Sigmoid colon (tissue), 7 donors: ENCODE data around the gene TIGAR. TPM values are rescaled to one million over a fixed set of nuclear protein-coding genes. Genes with fewer than 3 reads are reported as not detected.

Experiments
- DNase-seq: peaks from one replicate; pipeline ENCODE4 v3.0.0-alpha.2; 2019
- H3K27ac ChIP-seq, 4 donors: fragments of 200-600 bp; sonication (generic); one replicate each; pipeline ENCODE4 v1.5.1; 2016 to 2019; ENCODE audit warnings: mild to moderate bottlenecking in 1 of 4
- H3K27me3 ChIP-seq, 3 donors: fragments of 200-600 bp; sonication (generic); one replicate each; pipeline ENCODE4 v1.5.1; 2019; ENCODE audit warnings: mild to moderate bottlenecking in 1 of 3
- H3K36me3 ChIP-seq, 4 donors: fragments of 200-600 bp; sonication (generic); one replicate each; pipeline ENCODE4 v1.5.1; 2016 to 2019
- H3K4me1 ChIP-seq, 4 donors: fragments of 200-600 bp; sonication (generic); one replicate each; pipeline ENCODE4 v1.5.1; 2017 to 2019
- H3K4me3 ChIP-seq, 4 donors: fragments of 200-600 bp; sonication (generic); one replicate each; pipeline ENCODE4 v1.5.1; 2017 to 2019; ENCODE audit warnings: mild to moderate bottlenecking in 2 of 4, moderate library complexity in 1 of 4
- H3K9me3 ChIP-seq, 4 donors: fragments of 200-600 bp in 3 of 4; sonication (generic) in 3 of 4; one replicate each; pipeline versions ENCODE4 v1.5.1 to v1.6.1; 2013 to 2019
- EP300 ChIP-seq, 4 donors: sonication (generic); formaldehyde crosslinking; IDR thresholded peaks; one replicate each; pipeline ENCODE4 v1.6.1; 2017; ENCODE audit warnings: antibody characterized with exemption in 4 of 4
- POLR2A ChIP-seq, 2 donors: fragments of 450-650 bp; IDR thresholded peaks; one replicate each; pipeline ENCODE4 v1.6.1; 2016; ENCODE audit warnings: antibody characterized with exemption in 2 of 2, mild to moderate bottlenecking in 2 of 2, moderate library complexity in 2 of 2
- POLR2AphosphoS5 ChIP-seq, 4 donors: sonication (generic); formaldehyde crosslinking; IDR thresholded peaks; one replicate each; pipeline ENCODE4 v1.6.1; 2017; ENCODE audit warnings: antibody characterized with exemption in 4 of 4
- WGBS, 2 donors: extraction: QIAGEN DNeasy Blood & Tissue Kit; methylation state at CpG; one replicate each; pipeline ENCODE4 v1.1.7; 2013; 5-methylcytosine and 5-hydroxymethylcytosine counted together
- intact Hi-C: fragments of 100-400 bp; cut with DNase I; formaldehyde crosslinking; loops from one replicate; pipeline ENCODE4 v1.15.1; 2023
- polyA plus RNA-seq, 3 donors: library from polyadenylated mRNA; stranded (reverse); fragments of 200-250 nt; gene quantifications; one replicate each; pipeline ENCODE4 v1.2.3, GENCODE V29; 2013
- total RNA-seq, 4 donors: library from RNA; depleted of rRNA; stranded (reverse); fragments of >200 nt; gene quantifications; one replicate each; pipeline ENCODE4 v1.1.0, GENCODE V29; 2016
- TF ChIP-seq, protein P1 (sequence below), 4 experiments: fragments of 450-650 bp in 3 of 4; fragments of 200-600 bp in 1 of 4; IDR thresholded peaks; one replicate each; pipeline ENCODE4 v1.5.1; 2016 to 2019; ENCODE audit warnings: antibody characterized with exemption in 4 of 4, mild to moderate bottlenecking in 3 of 4, moderate library complexity in 2 of 4
- donor health status: healthy with polysubstance abuse.
- donor health status: Bipolar disorder and iron deficiency.
- donor health status: healthy.

TIGAR gene
- total and polyA plus RNA-seq, 7 donors, result 4.4 to 14.6 (median 6.0) TPM

GRCh38 chr12:4324366-4324765 lies 3.4 kb downstream of the TIGAR start:
- Histone ChIP-seq H3K4me1 (peaks cover 0 to 47% (median 33%) of the 10 kb centered on the region in 4 donors), H3K27me3 (no peaks in the 10 kb centered on the region), H3K27ac (no peak overlapping the region), H3K36me3 (no peaks in the 10 kb centered on the region), H3K9me3 (no peaks in the 10 kb centered on the region), H3K4me3 (no peak overlapping the region)
- 98% methylated on average over 28 of the region's 28 CpGs for WGBS, 2 donors
- DNase-seq, result no peak
- TF ChIP-seq POLR2A (IDR thresholded peaks at IDR 0.05) (no peak), EP300 (IDR thresholded peaks at IDR 0.05) (no peak), POLR2AphosphoS5 (IDR thresholded peaks at IDR 0.05) (no peak)
- TF ChIP-seq, protein P1, sequence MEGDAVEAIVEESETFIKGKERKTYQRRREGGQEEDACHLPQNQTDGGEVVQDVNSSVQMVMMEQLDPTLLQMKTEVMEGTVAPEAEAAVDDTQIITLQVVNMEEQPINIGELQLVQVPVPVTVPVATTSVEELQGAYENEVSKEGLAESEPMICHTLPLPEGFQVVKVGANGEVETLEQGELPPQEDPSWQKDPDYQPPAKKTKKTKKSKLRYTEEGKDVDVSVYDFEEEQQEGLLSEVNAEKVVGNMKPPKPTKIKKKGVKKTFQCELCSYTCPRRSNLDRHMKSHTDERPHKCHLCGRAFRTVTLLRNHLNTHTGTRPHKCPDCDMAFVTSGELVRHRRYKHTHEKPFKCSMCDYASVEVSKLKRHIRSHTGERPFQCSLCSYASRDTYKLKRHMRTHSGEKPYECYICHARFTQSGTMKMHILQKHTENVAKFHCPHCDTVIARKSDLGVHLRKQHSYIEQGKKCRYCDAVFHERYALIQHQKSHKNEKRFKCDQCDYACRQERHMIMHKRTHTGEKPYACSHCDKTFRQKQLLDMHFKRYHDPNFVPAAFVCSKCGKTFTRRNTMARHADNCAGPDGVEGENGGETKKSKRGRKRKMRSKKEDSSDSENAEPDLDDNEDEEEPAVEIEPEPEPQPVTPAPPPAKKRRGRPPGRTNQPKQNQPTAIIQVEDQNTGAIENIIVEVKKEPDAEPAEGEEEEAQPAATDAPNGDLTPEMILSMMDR (IDR thresholded peaks at IDR 0.05), result no peak
- intact Hi-C loops, result loop anchor here (5.0 to 10.0 kb wide), 4 partner anchors 42 to 452 kb away; partner anchors contain the start of genes PARP11 and RAD51AP1

- Histone ChIP-seq H3K36me3 (no peaks in the 10 kb centered on the region), H3K27me3 (no peaks in the 10 kb centered on the region), H3K4me3 (no peak overlapping the region), H3K4me1 (peaks cover 0 to 47% (median 31%) of the 10 kb centered on the region in 4 donors), H3K9me3 (no peaks in the 10 kb centered on the region), H3K27ac (peak overlapping the region; percentile 39 to 63 (median 52))
- intact Hi-C loops, result loop anchor here (10.0 kb wide), 1 partner anchor 209 kb away; the partner anchor contains the start of gene RAD51AP1
- no peak for DNase-seq
- TF ChIP-seq POLR2AphosphoS5 (IDR thresholded peaks at IDR 0.05), result no peak
- TF ChIP-seq, protein P1 (IDR thresholded peaks at IDR 0.05), result peak in 1 of 4 experiments; percentile 1
- WGBS, 2 donors, result 77 to 85% methylated on average over 3 of the region's 3 CpGs
These were observed 5.0 kb downstream of the TIGAR start for GRCh38 chr12:4325966-4326365.

DNA sequence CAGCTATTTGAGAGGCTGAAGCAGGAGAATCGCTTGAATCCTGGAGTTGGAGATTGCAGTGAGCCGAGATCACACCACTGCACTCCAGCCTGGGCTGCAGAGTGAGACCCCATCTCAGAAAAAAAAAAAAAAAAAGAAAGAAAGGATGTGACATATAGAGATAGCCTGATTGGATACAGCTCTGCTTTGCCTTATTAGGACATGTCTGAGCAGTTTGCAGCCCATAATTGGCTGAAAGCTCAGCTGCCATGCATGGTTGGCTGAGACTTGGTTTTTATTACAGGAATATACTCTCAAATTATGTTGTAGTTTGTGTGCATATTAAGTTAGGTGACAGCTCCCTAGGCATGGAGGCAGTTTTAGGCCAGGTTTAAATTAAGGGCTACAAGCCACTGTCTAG lies 6.3 kb downstream of the TIGAR start:
- Histone ChIP-seq H3K36me3 (no peaks in the 10 kb centered on the region), H3K9me3 (no peaks in the 10 kb centered on the region), H3K4me1 (peaks cover 0 to 37% (median 24%) of the 10 kb centered on the region in 4 donors), H3K27ac (peak overlapping the region; percentile 30 to 63 (median 52)), H3K27me3 (no peaks in the 10 kb centered on the region), H3K4me3 (no peak overlapping the region)
- 97 to 98% methylated on average over 2 of the region's 2 CpGs for WGBS, 2 donors
- no peak for DNase-seq
- intact Hi-C loops, result loop anchor here (10.0 kb wide), 1 partner anchor 208 kb away; the partner anchor contains the start of gene RAD51AP1
- TF ChIP-seq POLR2AphosphoS5 (IDR thresholded peaks at IDR 0.05) (no peak), EP300 (IDR thresholded peaks at IDR 0.05) (no peak), POLR2A (IDR thresholded peaks at IDR 0.05) (no peak)
- TF ChIP-seq, protein P1 (IDR thresholded peaks at IDR 0.05), result no peak

GRCh38 chr12:4330203-4330602 lies 9.2 kb downstream of the TIGAR start:
- Histone ChIP-seq H3K4me1 (peaks cover 0 to 21% (median 16%) of the 10 kb centered on the region in 4 donors), H3K27me3 (no peaks in the 10 kb centered on the region), H3K4me3 (no peak overlapping the region), H3K36me3 (peaks cover 0 to 5% (median 0%) of the 10 kb centered on the region in 4 donors), H3K9me3 (no peaks in the 10 kb centered on the region), H3K27ac (no peak overlapping the region)
- intact Hi-C loops, result no loop called here
- TF ChIP-seq POLR2A (IDR thresholded peaks at IDR 0.05) (no peak), POLR2AphosphoS5 (IDR thresholded peaks at IDR 0.05) (no peak), EP300 (IDR thresholded peaks at IDR 0.05) (no peak)
- TF ChIP-seq, protein P1 (IDR thresholded peaks at IDR 0.05), result no peak
- DNase-seq, result no peak
- WGBS, 2 donors, result 94 to 97% methylated on average over 3 of the region's 3 CpGs

DNA sequence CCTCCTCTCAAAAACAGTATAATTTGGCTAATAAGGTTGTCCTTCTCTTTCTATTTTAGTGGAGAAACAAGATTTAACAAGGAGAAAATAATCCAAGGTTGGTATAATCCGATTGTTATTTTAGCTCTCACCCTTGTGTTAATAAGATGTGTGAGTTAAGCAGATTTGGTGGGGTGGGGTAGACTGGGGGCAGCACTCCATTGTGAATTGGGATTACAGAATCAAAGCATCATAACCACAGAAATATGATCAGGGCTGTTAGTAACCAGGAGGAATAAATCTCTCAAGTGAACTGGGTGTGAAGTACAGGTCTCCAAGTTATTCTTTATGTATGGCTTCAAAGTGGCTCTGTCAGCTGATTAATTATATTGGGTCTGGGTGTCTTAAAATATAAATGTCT lies 10.2 kb downstream of the TIGAR start:
- 24 to 88% methylated on average over 1 of the region's 1 CpG for WGBS, 2 donors
- H3K27me3 ChIP-seq, result no peaks in the 10 kb centered on the region
- H3K27ac ChIP-seq, result no peak overlapping the region
- H3K36me3 ChIP-seq, result peaks cover 0 to 5% (median 2%) of the 10 kb centered on the region in 4 donors
- no peaks in the 10 kb centered on the region for H3K9me3 ChIP-seq
- intact Hi-C loops, result no loop called here
- DNase-seq, result no peak
- TF ChIP-seq, protein P1 (IDR thresholded peaks at IDR 0.05), result no peak
- TF ChIP-seq POLR2AphosphoS5 (IDR thresholded peaks at IDR 0.05), result no peak
- TF ChIP-seq POLR2A (IDR thresholded peaks at IDR 0.05), result no peak
- no peak for TF ChIP-seq EP300 (IDR thresholded peaks at IDR 0.05)
- no peak overlapping the region for H3K4me3 ChIP-seq
- peaks cover 0 to 15% (median 11%) of the 10 kb centered on the region in 4 donors for H3K4me1 ChIP-seq
